D721Med (cell line): ENCODE results near the gene STARD10.

Experiments used
- DNase-seq: peaks from one replicate; pipeline ENCODE4 v3.0.0; 2011; ENCODE audit warnings: low spot score; ENCODE audit not compliant: insufficient read length
- FAIRE-seq: peaks from 2 replicates; lab custom pipeline; 2011; peaks lifted over from hg19 to GRCh38; lab: Jason Lieb, UNC
- CTCF ChIP-seq: IDR thresholded peaks from 2 replicates; pipeline ENCODE4 v1.5.1; 2012; ENCODE audit warnings: mild to moderate bottlenecking, control low read depth; ENCODE audit not compliant: insufficient read depth; ENCODE audit errors: missing control alignments

The STARD10 gene

GRCh38 chr11:72741429-72741833 is 52.4 kb downstream of the STARD10 start:
- TF ChIP-seq CTCF, result no peak
- no peak for FAIRE-seq

GRCh38 chr11:72740562-72741428 is 53.1 kb downstream of the STARD10 start:
- FAIRE-seq (no peak), DNase-seq (no peak)
- TF ChIP-seq CTCF, result no peak

More at GRCh38 chr11:72741429-72741833, 52.4 kb downstream of the STARD10 start:
- no peak for DNase-seq

GRCh38 chr11:72740060-72740424 is 53.8 kb downstream of the STARD10 start:
- TF ChIP-seq CTCF, result no peak
- no peak for FAIRE-seq
- DNase-seq, result no peak

GRCh38 chr11:72739240-72740059 is 54.4 kb downstream of the STARD10 start:
- DNase-seq, result no peak
- no peak for FAIRE-seq
- no peak for TF ChIP-seq CTCF

- no peak for FAIRE-seq
- no peak for TF ChIP-seq CTCF
- no peak for DNase-seq
Measured at GRCh38 chr11:72738199-72739141, 55.4 kb downstream of the STARD10 start.

- FAIRE-seq (no peak), DNase-seq (no peak)
- no peak for TF ChIP-seq CTCF
Measured at GRCh38 chr11:72737336-72737735, 56.5 kb downstream of the STARD10 start.
